ENCODE results near the gene PLEKHA7.

PLEKHA7 gene

DNA sequence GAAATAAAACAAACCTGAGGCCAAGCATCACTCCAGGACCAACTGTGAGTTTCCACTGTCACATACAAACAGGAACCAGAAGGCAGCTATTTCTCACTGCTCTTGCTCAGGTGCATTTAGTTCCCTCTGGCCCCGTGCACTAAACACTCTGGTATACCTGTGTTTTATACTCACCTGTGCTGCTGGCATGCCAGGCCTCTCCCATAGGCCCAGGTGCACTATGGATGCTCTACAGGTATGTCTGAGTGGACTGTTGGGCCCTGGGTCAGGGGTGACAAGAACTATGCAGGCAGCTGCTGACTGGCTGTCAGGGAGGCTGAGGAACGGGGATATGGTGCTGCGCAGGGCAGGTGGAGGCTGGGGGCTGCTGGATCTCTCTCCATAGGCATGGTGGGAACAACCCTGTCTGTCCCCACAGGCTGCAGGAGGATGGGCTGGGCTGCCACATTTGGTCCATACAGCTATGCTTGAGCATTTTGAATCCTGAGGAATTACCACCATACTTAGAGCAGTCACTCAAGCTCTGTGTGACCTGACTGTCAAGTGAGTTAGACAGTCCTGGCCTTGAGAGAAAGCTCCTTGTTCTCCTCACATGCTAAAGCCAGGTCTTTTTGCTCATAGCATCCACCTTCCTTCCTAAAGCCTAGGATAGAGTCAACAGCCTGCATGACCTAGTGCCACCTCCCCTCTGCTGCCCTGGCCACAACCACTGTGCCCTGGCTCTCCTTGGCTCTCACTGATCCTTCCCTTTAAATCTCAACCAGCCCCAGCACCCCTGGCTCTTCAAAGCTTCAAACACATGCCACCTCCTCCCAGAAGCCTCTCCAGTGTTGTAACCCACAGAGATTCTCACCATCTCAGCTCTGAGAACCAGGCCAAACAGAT lies 202.8 kb downstream of the PLEKHA7 start:
- DNase-seq (ENCODE audit: low spot score), result no peak

DNA sequence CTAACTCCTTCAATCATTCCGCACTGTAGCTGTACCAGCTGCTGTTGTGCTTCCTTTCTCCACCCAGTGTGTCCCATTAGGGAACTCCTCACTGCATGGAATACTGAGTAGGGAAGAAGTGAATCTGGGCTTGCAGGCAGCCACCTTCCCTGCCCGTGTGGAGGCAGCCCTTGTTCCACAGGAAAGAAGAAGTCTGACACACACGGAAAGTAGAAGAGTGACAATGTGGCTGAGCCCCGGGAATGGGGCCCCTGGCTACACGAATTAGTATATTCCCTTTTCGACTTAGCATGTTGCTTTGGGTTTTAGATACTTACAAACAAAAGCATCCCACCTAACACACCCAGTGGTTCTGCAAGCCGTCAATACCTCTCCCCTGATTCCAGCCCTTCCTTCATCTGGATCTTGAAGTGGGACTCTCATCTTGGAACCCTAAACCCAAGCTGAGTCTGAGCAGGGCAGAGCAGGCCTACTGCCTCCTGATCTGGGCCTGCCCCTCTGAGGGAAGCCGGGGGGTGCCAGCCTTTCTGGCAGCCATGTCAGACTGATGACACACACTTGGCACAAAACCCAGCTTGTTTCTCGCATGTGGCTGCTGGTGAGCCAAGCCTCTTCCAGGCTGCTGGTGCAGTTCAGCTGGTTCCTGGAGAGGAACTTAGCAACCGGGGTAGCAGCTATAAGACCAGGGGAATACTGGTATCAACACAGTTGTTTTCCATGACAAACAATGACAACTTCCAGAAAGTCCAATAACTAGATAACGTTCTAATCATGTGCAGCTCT lies 204.1 kb downstream of the PLEKHA7 start:
- DNase-seq (ENCODE audit: low spot score), result no peak

DNA sequence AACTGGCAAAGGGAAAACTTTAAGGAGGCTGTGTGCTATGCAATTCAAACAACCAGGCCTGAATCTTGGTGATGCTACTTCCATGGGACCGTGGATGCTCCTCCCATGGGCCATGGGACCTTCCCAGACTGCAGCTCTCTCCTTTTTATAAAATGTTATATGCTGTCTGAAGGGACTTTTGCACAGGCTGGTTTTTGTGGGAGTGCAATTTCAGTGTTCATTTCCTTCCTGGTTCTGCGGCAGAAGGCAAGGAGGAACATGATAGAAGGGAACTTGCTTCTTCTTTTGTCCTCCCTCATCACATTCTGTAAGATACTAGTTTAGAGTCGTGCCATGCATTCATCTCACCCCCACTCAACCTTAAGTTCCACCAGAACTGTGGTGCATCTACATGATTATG lies 206.9 kb downstream of the PLEKHA7 start:
- no peak for DNase-seq (ENCODE audit: low spot score)

DNA sequence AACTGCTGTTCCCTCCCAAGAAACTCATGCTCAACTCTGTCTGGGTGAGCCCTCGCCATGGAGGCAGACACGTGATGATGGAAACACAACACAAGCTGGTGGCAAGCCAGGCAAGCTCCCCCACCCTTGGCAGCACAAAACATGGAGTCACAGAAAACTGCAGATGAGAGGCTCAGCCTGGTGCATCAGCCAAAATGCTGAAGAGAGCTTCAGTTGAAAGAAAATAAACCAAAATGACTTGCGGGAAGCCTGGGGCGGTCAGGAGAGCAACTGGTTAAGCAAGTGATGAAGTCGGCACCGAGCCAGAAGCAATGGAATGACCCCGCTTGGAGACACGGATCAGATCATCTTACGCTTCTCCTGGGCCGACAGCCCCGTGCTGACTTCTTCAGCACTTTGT lies 207.4 kb downstream of the PLEKHA7 start:
- no peak for DNase-seq (ENCODE audit: low spot score)

DNA sequence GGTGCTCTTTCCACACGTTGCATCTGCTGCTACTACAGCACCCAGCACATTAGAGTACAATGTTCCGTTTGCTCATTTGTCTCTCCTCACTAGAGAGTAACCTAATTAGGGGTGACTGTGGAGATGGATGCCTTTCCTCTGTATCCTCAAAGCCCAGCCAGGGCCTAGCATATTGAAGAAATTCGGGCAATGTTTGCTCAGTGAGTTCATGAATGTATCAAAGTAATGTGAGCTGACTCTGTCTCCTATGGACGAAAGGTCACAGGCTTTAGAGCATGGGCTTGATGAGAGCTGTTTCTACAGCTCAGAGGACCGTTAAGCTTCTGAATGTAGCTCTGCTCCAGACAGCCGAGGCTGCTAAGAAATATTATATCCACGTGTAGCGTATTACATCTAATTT lies 208.3 kb downstream of the PLEKHA7 start:
- DNase-seq (ENCODE audit: low spot score), result no peak

DNA sequence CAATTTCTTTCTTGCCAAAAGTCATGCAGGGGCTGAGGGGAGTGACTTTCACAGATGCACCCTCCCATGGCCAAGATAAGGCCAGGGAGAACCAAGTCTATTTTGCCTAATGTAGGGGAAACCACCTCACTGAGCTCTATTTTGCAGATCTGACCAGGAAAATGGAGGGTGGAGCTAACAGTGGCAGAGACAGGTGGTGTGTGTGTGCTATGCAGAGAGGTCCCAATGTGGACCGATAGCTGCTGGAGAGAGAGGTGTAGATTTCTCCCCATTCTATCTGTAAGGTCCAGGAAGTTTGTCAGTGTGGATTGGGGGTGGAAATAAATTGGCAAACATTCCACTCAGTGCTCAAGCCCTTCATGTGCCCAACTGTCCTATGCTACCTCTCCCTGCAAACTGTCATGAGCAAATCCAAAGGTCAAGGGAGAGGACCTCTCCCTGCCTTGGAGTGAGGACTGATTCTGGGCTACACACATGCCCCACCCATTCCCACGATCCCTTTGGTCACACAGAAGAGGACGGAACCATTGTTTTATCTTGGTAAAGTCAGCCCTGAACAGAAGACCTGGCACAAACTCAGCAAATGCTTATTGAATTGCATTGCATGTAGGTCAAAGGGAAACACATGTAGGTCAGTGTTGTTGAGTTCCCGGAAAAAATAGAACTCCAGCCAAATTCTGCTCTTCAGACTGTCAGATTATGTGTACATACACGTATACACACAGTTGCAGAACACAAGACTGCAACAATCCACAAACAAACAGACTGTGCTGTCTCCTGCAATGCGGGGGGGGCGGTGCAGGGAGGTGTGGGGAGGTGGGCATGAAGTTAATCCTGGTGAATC lies 209.9 kb downstream of the PLEKHA7 start:
- no peak for DNase-seq (ENCODE audit: low spot score)

DNA sequence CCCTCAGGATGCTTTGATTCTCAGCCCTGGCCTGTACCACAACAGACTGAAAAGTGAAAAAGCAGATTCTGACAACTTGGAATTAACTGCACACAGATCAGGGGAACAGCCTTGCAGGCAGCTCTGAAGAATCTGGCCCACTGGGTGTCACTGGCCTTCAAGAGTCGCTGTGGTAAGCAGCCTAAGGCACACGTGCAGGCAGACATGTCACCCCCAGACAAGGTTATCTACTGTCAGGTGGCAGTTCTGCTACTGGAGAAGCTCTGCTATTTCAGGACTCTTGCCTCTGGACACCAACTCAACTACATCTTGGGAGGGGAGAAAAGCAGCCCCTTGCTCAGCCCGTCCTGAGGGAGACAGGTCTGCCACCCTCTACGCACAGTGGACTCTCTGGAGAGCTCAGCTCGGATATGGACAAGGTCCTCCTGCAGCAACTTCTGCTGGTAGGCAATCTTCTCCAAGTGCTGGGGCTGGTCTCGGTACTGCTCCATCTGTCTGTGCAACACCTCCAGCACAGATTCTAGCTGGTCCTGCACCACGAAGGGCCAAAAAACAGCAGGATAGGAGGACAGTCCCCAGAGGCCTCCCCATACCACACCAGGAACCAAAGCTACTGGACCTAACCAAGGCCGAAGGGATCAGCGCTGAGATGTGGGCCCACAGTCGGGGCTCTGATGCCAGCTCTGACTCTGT lies 212.8 kb downstream of the PLEKHA7 start:
- DNase-seq (ENCODE audit: low spot score), result no peak

DNA sequence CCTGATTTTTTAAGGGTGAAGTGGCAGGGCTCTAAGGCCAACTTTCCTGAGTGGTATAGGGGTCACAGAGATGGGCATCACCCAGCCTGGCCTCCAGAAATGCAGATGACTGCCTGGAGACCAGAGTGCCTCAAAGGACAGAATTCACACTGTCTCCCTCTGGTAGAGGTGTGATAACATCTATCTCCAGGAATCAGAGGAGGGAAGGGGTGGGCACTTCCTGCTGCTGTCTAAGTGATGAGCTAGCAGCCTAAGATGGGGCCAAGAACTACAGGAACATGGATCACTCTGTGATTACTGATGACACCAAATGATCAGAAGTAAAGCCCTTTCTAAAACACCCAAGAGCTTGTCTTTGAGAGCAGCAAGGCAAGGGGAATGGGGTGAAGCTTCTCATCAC lies 213.8 kb downstream of the PLEKHA7 start:
- no peak for DNase-seq (ENCODE audit: low spot score)

DNA sequence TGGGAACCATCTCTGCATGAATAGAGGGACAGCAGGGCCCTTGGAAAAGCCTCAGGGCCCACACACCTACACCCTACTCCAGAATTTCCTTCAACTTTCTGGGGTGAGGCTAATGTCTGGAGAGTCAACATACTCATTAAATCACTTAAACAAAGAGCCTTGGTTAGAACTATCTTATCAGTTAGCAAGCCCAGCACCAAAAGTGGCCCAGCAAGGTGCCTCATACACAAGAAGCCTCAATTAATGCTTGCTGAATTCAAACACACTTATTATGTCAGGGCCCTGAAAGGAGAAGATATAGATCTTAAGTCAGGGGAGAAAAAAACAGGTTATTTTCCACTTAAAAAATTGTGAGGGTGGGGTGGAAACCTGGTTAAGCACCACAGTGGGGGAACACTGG lies 214.3 kb downstream of the PLEKHA7 start:
- no peak for DNase-seq (ENCODE audit: low spot score)

DNA sequence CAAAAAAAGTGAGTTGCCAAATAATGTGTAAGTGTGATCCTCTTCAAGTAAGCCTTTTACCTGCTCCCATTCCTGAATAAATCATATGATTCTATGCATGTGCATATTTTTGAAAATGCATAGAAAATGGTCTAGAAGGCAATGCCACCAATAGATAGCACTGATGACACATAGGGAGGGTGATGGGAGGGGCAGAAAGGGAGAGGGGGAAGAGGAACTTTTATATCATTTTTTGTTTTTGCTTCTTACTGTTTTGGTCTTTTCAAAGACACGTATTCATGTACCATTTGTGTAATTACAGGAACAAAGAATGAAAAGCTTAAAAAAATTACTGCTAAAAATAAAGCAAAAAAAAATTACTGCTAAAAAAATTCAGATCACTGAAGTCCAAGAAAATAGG lies 215.0 kb downstream of the PLEKHA7 start:
- DNase-seq (ENCODE audit: low spot score), result no peak

DNA sequence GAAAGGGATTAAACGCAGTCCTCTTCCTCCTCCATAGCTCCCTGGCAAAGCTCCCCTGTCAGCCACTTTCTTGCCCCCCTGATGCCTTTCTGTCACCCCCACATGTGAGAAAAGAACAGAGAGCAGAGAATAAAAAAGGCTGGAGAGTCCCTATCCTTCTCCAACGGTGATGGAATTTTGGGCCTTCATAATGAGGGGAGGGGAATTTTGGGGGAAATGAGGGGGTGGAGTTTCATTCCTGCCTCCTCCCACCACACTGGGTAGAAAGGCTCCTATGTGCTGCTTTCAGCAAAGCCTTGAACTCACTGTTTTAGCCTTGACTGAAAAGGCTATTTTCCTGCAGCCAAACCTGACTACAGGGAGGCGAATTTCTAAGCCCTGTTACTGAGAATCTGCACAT lies 216.4 kb downstream of the PLEKHA7 start:
- no peak for DNase-seq (ENCODE audit: low spot score)

DNA sequence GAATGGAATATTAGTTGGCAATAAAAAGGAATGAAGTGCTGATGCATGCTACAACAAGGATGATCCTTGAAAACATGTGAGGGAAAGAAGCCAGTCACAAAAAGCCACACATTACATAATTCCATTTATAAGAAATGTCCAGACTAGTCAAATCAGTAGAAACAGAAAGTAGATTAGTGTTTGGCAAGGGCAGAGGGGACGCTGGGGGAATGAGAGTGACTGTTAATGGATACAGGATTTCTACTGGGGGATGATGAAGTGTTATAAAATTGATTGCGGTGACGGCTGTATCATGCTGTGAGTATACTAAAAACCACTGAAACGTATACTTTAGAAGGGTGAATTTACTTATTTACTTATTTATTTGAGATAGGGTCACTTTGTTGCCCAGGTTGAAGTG lies 217.9 kb downstream of the PLEKHA7 start:
- no peak for DNase-seq (ENCODE audit: low spot score)

DNA sequence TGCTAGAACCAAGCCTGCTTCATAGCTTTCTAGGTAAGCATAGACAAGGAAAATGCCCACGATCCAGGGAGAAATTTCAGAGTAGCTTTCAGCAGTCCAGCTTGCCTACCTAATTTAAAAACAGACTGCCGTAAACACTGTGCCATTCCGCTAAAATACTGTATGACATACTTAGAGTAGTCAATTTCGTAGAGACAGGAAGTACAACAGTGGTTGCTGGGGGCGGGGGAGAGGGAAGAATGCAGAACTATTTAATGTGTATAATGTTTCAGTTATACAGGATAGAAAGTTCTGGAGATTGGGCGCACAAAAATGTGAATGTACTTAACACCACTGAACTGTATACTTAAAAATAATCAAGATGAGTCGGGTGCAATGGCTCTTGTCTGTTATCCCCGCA lies 219.1 kb downstream of the PLEKHA7 start:
- DNase-seq (ENCODE audit: low spot score), result no peak

DNA sequence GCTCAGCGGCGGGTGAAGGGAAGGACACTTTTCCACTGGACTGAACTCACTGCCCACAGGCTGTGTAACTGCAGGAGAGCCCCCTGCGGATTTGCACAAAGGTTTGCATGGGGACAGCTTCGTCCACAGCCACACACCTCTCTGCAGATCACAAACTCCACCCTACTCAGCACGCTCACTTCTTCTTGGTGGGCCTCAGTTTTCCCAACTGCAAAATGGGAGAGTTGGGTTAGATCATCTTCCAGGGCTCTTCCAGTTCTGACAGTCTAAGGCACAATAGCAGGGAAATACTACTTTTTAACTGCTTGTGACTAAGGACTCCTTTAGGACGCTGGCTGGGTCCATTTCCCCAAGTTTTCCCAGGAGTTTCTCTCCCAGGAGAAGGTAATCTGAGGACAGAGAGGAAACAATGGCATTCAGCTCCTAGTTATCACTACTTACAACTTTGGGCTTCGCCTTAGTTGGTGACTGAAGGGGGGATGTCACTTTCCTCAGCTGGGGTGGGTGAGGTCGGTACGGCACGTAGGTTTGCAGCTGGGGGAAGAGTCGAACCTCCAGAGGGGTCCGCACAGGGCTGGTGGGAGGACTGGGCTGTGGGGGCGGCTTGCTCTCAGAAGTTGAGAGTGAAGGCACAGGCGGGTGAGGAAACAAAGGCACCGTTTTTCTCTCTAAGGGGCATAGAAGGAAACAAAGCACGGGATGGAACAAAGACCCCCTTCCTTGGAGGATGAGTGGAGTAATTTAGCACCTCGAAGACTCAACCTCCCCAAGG lies 220.0 kb downstream of the PLEKHA7 start:
- no peak for DNase-seq (ENCODE audit: low spot score)

DNA sequence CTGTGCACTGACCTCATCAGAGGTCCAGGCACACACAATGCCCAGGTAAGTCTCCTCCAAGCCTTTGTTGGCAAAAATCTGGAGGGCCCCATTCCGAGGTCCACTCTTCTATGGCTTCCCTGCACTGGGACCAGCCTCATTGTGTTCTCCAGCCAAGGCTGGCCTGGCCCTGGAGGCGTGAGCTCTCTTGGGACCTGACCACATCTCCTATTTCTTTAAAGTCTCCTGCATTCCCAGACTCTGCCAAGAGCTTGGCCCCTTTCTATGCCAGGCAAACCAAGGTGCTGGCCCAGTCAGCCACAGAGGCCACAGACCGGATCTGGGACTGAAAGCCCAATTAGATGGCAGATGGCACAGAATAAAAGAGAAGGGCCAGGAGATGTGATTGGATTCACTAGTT lies 220.7 kb downstream of the PLEKHA7 start:
- DNase-seq (ENCODE audit: low spot score), result no peak

DNA sequence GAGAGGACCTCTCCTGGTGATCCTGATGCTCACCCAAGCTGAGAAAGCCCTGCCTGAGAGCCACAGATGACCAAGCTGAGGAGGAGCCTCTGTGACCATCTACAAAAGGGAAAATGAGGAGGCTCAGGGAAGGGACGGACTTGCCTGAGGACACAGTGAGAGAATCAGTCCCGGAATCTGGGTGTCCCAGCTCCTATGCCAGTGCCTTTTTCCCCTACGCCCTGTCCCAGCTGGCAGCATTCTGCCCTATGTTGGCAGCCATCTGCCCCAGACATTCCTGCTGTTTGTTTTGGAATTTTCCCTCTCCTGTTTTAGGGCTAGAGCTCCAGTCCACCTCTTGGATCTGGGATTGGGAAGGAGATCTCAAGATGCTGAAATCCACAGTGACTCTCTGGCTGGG lies 221.2 kb downstream of the PLEKHA7 start:
- DNase-seq (ENCODE audit: low spot score), result no peak

DNA sequence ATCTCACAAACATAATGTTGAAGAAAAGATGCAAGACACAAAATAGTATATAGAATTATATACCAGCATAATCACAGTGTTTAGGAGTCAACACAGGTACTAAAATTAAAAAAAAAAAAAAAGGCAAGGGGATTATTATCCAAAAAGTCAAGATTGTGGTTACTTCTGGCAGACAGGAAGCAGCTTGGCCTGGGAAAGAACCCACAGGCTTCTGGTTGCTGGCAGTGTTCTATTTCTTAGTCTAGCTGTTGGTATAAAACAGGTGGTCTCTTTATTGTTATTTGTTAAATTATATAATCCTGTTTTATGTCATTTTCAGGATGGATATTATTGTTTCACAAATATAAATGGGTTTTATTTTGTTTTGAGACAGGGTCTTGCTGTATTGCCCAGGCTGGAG lies 221.8 kb downstream of the PLEKHA7 start:
- DNase-seq (ENCODE audit: low spot score), result no peak

DNA sequence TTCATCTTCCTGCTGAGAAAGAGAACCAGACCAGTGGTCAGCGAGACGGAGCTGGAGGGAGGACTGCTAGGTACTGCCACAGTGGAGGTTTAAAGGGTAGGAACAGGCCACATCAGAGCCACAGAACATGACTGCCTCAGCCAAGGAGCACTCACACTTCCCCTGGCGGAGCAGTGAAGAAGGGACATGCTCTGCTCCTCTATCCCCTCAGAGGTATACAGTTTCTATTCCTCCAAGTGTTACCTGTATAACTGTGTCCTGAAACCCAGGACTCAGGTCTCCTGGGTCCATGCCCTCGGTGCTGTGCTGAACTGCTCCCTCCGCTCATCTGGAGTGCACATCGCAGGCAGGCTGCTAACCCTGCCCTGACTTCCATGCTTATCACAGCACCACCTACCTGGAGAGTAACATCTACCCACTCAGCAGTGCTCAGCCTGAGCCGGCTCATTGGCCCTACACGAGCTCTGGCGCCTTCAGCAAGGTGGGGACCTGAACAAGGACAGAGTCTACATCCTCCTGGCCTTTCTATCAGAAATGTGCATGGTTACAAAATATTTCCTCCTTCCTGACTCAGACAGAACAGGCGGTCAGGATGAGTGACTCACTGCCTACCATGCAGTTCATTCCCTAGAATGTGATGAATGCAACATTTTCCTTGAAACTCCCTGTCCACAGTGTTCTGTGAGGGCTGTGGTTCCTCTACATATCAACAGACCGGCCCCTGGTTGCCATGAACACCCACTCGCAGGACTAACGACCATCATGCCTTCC lies 222.8 kb downstream of the PLEKHA7 start:
- no peak for DNase-seq (ENCODE audit: low spot score)

DNA sequence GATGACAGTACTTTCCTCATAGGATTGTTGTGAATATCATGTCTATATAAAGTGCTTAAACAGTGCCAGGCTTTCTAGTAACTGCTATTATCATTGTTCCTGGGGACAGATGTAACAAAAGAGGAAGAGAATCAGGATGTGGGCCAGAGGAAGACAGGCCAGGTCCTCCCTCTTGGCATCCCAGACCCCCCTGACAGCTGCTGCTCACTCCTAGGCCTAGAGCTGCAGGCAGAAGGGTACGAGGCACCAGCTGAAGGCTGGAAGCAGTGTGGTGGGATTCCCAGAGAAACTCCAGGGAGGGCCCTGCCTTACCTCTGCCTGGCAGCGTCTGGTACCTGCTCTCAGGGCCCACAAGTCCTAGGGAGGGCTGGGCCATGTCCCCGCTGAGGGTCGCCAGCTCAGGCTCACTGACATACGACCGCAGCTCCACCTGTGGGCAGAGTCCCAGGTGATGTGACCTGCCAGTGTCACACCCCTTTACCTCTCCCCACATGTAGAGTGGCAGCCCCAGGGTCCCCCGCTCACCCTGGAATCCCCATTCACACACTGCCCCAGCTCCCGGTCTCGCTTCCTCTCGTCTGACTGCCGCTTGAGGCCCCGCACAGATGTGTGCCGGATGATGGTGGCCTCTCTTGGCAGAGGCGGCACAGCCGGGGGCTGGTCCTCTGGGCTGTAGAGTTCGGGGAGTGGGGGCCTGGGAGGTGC lies 223.6 kb downstream of the PLEKHA7 start:
- no peak for DNase-seq (ENCODE audit: low spot score)

Measured in D341Med (cell line).